HepG2 (cell line): ENCODE results near the gene NFE2L2. TPM values are rescaled to one million over a fixed set of nuclear protein-coding genes. Genes with fewer than 3 reads are reported as not detected.
A peak's percentile ranks its signal among the peaks of the same experiment; 100 is the strongest.

Experiments used
- ATAC-seq: fragments of 200-7000 bp; cut with Tn5 transposase; 3 replicates; pipeline ENCODE4 v1.9.1; 2020; ENCODE audit warnings: mild to moderate bottlenecking, moderate library complexity
- BruUV-seq: library from RNA; stranded (reverse); fragments of 400-500 nt; replicated peaks from 2 replicates; lab custom pipeline; 2021; lab: Mats Ljungman, UMichigan
- CTCF ChIA-PET: fragments of 300-600 bp; formaldehyde crosslinking; extraction: SDS; loops from one replicate; lab custom pipeline; 2021; ENCODE audit warnings: low total read pairs, inconsistent platforms, low intra/inter-chr PET ratio; lab: Yijun Ruan, JAX
- POLR2A ChIA-PET: fragments of 350-600 bp; sonication (Branson Sonifier 250); formaldehyde crosslinking; loops from one replicate; lab custom pipeline; 2020; ENCODE audit warnings: antibody characterized with exemption, inconsistent platforms; lab: Yijun Ruan, JAX
- DNase-seq: peaks from one replicate; pipeline ENCODE4 v3.0.0-alpha.2; 2015; ENCODE audit warnings: low spot score
- FAIRE-seq: peaks from 3 replicates; lab custom pipeline; 2011; peaks lifted over from hg19 to GRCh38; lab: Jason Lieb, UNC
- H2AFZ ChIP-seq: one replicate; pipeline ENCODE4 v1.6.1; 2011; ENCODE audit warnings: low read length, inconsistent platforms
- H3K27ac ChIP-seq: fragments of 300-600 bp; 3 replicates; pipeline ENCODE4 v1.8.0; 2011; ENCODE audit warnings: mixed run types, mild to moderate bottlenecking, mixed read lengths, low read length, inconsistent platforms; ENCODE audit not compliant: insufficient read depth; ENCODE audit errors: extremely low read length
- H3K27me3 ChIP-seq, 2 experiments: fragments of 200-600 bp in 1 of 2; 2 replicates in 1 of 2; 3 replicates in 1 of 2; pipeline versions ENCODE4 v1.6.0 to v1.8.0; 2011; ENCODE audit warnings: low read length in 2 of 2, mild to moderate bottlenecking in 2 of 2, moderate library complexity in 2 of 2, inconsistent platforms in 1 of 2; ENCODE audit not compliant: insufficient read depth in 2 of 2, control insufficient read depth in 1 of 2
- H3K36me3 ChIP-seq, 2 experiments: fragments of 200-600 bp in 1 of 2; replicated peaks in 1 of 2; 2 replicates in 1 of 2; 3 replicates in 1 of 2; pipeline versions ENCODE4 v1.5.1 to v1.8.0; 2011; ENCODE audit warnings: low read length in 2 of 2, inconsistent platforms in 1 of 2; ENCODE audit not compliant: insufficient read depth in 2 of 2, control insufficient read depth in 1 of 2
- H3K4me1 ChIP-seq: 2 replicates; pipeline ENCODE4 v1.5.1; 2012; ENCODE audit warnings: low read length, inconsistent platforms; ENCODE audit not compliant: insufficient read depth
- H3K4me2 ChIP-seq: 2 replicates; pipeline ENCODE4 v1.6.0; 2011; ENCODE audit warnings: low read depth, low read length, inconsistent platforms
- H3K4me3 ChIP-seq, 3 experiments: fragments of 200-600 bp in 1 of 3; sonication (generic), shearing (Covaris generic) in 1 of 3; replicated peaks in 1 of 3; 2 replicates each; pipeline ENCODE4 v1.5.1; 2011 to 2016; ENCODE audit warnings: low read length in 3 of 3, inconsistent platforms in 2 of 3, low read depth in 2 of 3, mild to moderate bottlenecking in 2 of 3, control low read depth in 1 of 3, mixed read lengths in 1 of 3; ENCODE audit not compliant: insufficient read depth in 1 of 3
- H3K79me2 ChIP-seq: one replicate; pipeline ENCODE4 v1.6.1; 2011; ENCODE audit warnings: low read length, inconsistent platforms; ENCODE audit not compliant: insufficient read depth
- H3K9ac ChIP-seq: 2 replicates; pipeline ENCODE4 v1.6.0; 2011; ENCODE audit warnings: mild to moderate bottlenecking, low read depth, low read length, inconsistent platforms; ENCODE audit not compliant: insufficient read depth
- H3K9me3 ChIP-seq: 2 replicates; pipeline ENCODE4 v1.5.1; 2012; ENCODE audit warnings: mild to moderate bottlenecking, low read length
- H4K20me1 ChIP-seq: 2 replicates; pipeline ENCODE4 v1.6.0; 2011; ENCODE audit warnings: inconsistent platforms, mild to moderate bottlenecking, low read length, moderate library complexity; ENCODE audit not compliant: insufficient read depth
- AGO1 ChIP-seq: fragments of 200-400 bp; formaldehyde crosslinking; IDR thresholded peaks from 2 replicates; pipeline ENCODE4 v1.6.1; 2017; ENCODE audit warnings: mild to moderate bottlenecking, low read depth, low read length, moderate library complexity; ENCODE audit not compliant: poor library complexity, severe bottlenecking
- CCDC6 ChIP-seq: sonication (generic); formaldehyde crosslinking; IDR thresholded peaks from 2 replicates; pipeline ENCODE4 v1.8.1; 2022; ENCODE audit warnings: mild to moderate bottlenecking, missing genetic modification reagents, moderate library complexity
- MAFF ChIP-seq: IDR thresholded peaks from 2 replicates; pipeline ENCODE4 v1.6.1; 2011; ENCODE audit warnings: low read depth, low read length, improper control_type of control experiment
- MAFK ChIP-seq, 2 experiments: IDR thresholded peaks in 1 of 2; conservative IDR thresholded peaks in 1 of 2; 2 replicates each; pipeline ENCODE4 v1.6.1; 2011; ENCODE audit warnings: improper control_type of control experiment in 2 of 2, low read length in 2 of 2
- NCOA2 ChIP-seq: sonication (generic); formaldehyde crosslinking; IDR thresholded peaks from 2 replicates; pipeline ENCODE4 v1.8.0; 2022; ENCODE audit warnings: inconsistent platforms
- POLR2A ChIP-seq, 2 experiments: IDR thresholded peaks; 2 replicates each; pipeline ENCODE4 v1.6.1; 2011; ENCODE audit warnings: low read depth in 2 of 2, low read length in 2 of 2, mild to moderate bottlenecking in 1 of 2, moderate library complexity in 1 of 2; ENCODE audit not compliant: insufficient read depth in 1 of 2
- RAD21 ChIP-seq: fragments of 450-650 bp; formaldehyde crosslinking; IDR thresholded peaks from 2 replicates; pipeline ENCODE4 v1.5.0; 2020; ENCODE audit warnings: mild to moderate bottlenecking
- RAD51 ChIP-seq: fragments of 450-650 bp; IDR thresholded peaks from 2 replicates; pipeline ENCODE4 v1.6.1; 2016; ENCODE audit warnings: borderline replicate concordance
- RBM22 ChIP-seq: fragments of 200-400 bp; formaldehyde crosslinking; optimal IDR thresholded peaks from 2 replicates; pipeline ENCODE3; 2017; ENCODE audit warnings: mild to moderate bottlenecking, low read length, moderate library complexity
- SIX4 ChIP-seq: sonication (generic); formaldehyde crosslinking; IDR thresholded peaks from 2 replicates; pipeline ENCODE4 v1.4.0; 2020; ENCODE audit warnings: missing genetic modification reagents
- TEAD3 ChIP-seq: optimal IDR thresholded peaks from 2 replicates; pipeline ENCODE3; 2016; ENCODE audit warnings: borderline replicate concordance
- WGBS: methylation state at CpG from one replicate; pipeline ENCODE4 v1.1.6; 2017; ENCODE audit warnings: low lambda C conversion rate; 5-methylcytosine and 5-hydroxymethylcytosine counted together
- in situ Hi-C: cut with HindIII; loops from 2 replicates; pipeline ENCODE4 v1.10.0; 2017; ENCODE audit warnings: low pct_unique_long_range_greater_than_20kb; ENCODE audit not compliant: extremely low pct_ligation_motif_present
- intact Hi-C: fragments of 100-400 bp; cut with micrococcal nuclease; formaldehyde crosslinking; loops from one replicate; pipeline ENCODE4 v1.10.0; 2022; ENCODE audit not compliant: unreplicated experiment
- polyA plus RNA-seq, 8 experiments: library from polyadenylated mRNA; depleted of rRNA in 3 of 8; stranded (reverse) in 7 of 8; unstranded in 1 of 8; fragments of >200 nt; fragmentation: Illumina TruSeq in 4 of 8; extraction: Trizol in 4 of 8; gene quantifications; 2 replicates each; pipeline versions ENCODE4 v1.2.1 to v1.2.3, GENCODE V29; 2011 to 2016; ENCODE audit warnings: low read depth in 4 of 8, missing spikeins in 1 of 8, mixed read lengths in 1 of 8; ENCODE audit not compliant: insufficient read depth in 1 of 8
- total RNA-seq, 5 experiments: library from RNA; depleted of rRNA; stranded (reverse); fragments of >200 nt; fragmentation: Illumina TruSeq; extraction: Trizol; gene quantifications; 2 replicates each; pipeline ENCODE4 v1.2.3, GENCODE V29; 2016; ENCODE audit warnings: low read depth in 1 of 5

The NFE2L2 gene
- total and polyA plus RNA-seq, 2 of the 13 experiments (the other 11 are each of a cell fraction or from before 2014, with no cell fraction given) = 84.6 to 215 TPM

DNA sequence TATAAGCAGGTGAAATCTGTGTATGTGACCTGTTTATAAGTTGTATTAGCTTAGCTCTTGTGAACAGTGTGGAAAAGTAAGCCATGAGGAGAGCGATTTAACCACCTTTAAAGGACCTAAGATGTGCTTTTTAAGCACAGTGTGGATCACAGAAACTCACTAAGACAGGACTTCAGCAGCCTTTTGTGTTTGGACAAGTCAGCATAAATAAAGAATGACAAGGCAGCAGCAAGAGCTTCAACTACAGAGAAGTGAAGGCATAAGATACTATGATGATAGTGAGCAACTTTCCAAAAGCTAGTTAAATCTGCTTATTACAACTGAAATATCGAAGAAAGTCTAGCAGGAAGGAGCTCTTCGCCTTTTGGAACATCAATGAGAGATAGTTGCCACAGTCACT lies 43.0 kb downstream of the NFE2L2 start:
- 99% methylated on average over 3 of the region's 3 CpGs for WGBS
- Histone ChIP-seq H3K9me3 (no peaks in the 10 kb centered on the region), H2AFZ (no peak overlapping the region), H3K4me2 (no peak overlapping the region), H3K9ac (no peak overlapping the region), H3K27ac (no peak overlapping the region), H3K4me1 (peaks cover 26% of the 10 kb centered on the region), H3K27me3 (no peaks in the 10 kb centered on the region), H3K79me2 (peaks cover 37% of the 10 kb centered on the region), H3K4me3 (no peak overlapping the region), H3K36me3 (peaks cover 10 to 58% of the 10 kb centered on the region in 2 experiments), H4K20me1 (peaks cover 62% of the 10 kb centered on the region)
- in situ Hi-C loops (no loop called here), intact Hi-C loops (loop anchor here (10.0 kb wide), 1 partner anchor 113 kb away; no protein-coding TSS in a partner anchor)
- DNase-seq (no peak), ATAC-seq (no peak), FAIRE-seq (no peak)
- no TSS peak for BruUV-seq
- ChIA-PET CTCF (no interaction called here), POLR2A (interaction anchor here (1.1 to 2.4 kb wide), 4 partner anchors 9 to 56 kb away, joined by 3 to 17 read pairs (median 5); partner anchors contain the start of genes HNRNPA3 and NFE2L2)
- TF ChIP-seq SIX4 (CRISPR knock-in tag) (no peak), CCDC6 (CRISPR knock-in tag) (0 out of 2 replicates have a peak, but pooled peaks have one; percentile 15), TEAD3 (CRISPR knock-in tag) (no peak), RAD51 (0 out of 2 replicates have a peak, but pooled peaks have one; percentile 3), RBM22 (peak; percentile 90), RAD21 (0 out of 2 replicates have a peak, but pooled peaks have one; percentile 24), POLR2A (IDR thresholded peaks at IDR 0.05; ENCODE audit: insufficient read depth in 1 of 2, low read depth in 2 of 2, low read length in 2 of 2) (peak in 1 of 2 experiments; percentile 66; a peak in 1 of 4 replicates), NCOA2 (peak; percentile 20; the same call in 1 of the 2 replicates), AGO1 (no peak), MAFF (peak; percentile 77), MAFK (conservative IDR thresholded peaks at IDR 0.05 in 1 of 2, IDR thresholded peaks at IDR 0.05 in 1 of 2; ENCODE audit: low read length in 2 of 2) (peak; percentile 77 to 82)
